Retinal pigment epithelial cell (primary cell): Measurements from ENCODE around the gene VWA3B.

ENCODE experiments used
- DNase-seq: peaks from one replicate; pipeline ENCODE4 v3.0.0-alpha.2; 2010; ENCODE audit warnings: low read depth
- H3K4me3 ChIP-seq: 2 replicates; pipeline ENCODE4 v1.5.1; 2011; ENCODE audit warnings: mild to moderate bottlenecking, low read length, control low read depth, moderate library complexity
- CTCF ChIP-seq: conservative IDR thresholded peaks from 2 replicates; pipeline ENCODE4 v1.5.1; 2011; ENCODE audit warnings: low read depth, low read length, control low read depth, inconsistent platforms

The VWA3B gene

GRCh38 chr2:98308532-98308931, 221.6 kb downstream of the VWA3B start:
- no peak for DNase-seq
- no peak overlapping the region for H3K4me3 ChIP-seq
- TF ChIP-seq CTCF: no peak

DNA sequence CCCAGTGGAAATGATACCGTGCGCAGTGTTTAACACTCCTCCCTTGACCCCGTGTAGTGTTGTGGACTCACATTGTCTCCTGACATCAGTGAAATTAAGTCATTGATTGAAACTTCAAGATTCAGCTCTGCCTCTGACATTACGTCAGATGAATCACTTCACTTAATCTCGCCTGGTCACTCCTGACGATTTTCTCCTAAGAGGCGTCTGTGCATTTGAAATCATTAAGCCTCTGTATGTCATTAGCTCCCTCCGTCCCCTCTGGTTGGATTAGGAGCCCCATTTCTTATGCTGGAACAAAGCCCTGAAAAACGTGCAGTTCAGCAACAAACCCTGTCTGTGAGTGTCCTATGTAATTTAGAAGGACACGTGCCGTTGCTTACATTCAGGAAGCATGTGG, 222.6 kb downstream of the VWA3B start:
- no peak overlapping the region for H3K4me3 ChIP-seq
- no peak for DNase-seq
- TF ChIP-seq CTCF: no peak

DNA sequence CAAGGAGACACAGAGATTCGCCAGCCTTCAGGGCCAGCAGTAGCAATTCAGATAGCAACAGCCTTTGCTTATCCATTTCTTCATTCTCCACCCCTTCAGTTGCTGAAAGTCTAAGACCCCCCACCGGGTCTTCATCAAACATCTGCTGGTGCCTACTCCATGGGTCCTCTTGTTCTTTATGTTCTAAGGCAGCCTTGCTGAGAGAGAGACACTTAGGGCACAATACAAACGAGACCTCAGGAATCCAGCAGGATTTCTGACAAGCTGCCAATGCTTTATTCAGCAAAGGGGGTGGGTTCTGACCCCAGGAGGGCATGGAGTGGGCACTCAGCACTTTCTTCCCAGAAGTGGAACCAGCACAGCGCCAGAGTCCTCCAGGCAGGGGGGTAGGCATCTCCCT, 223.0 kb downstream of the VWA3B start:
- no peak overlapping the region for H3K4me3 ChIP-seq
- TF ChIP-seq CTCF: no peak
- no peak for DNase-seq

GRCh38 chr2:98311090-98311489, 224.1 kb downstream of the VWA3B start:
- no peak for DNase-seq
- H3K4me3 ChIP-seq: no peak overlapping the region
- no peak for TF ChIP-seq CTCF

GRCh38 chr2:98311771-98312545, 225.0 kb downstream of the VWA3B start:
- no peak overlapping the region for H3K4me3 ChIP-seq
- TF ChIP-seq CTCF: no peak
- DNase-seq: no peak

GRCh38 chr2:98313492-98314250, 226.7 kb downstream of the VWA3B start:
- no peak for DNase-seq
- no peak overlapping the region for H3K4me3 ChIP-seq
- no peak for TF ChIP-seq CTCF

DNA sequence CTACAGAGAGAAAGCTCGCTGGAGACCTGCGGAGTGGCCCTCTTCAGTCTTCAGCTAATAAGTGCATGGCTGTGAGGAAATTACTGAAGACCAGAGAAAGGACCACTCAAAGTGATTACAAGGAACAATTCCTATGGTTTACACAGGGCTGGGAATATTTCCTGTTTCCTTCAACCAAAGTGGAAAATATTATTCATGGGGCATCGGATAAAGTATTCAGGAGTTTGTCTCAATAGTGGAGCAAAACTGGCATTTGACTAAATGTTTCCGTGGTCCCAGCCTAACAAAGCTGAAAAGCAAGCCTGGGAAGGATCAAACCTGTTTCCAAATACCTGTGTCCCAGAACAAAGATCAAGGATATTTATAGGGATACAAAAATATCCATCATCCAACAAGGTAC, 227.3 kb downstream of the VWA3B start:
- H3K4me3 ChIP-seq: no peak overlapping the region
- no peak for DNase-seq
- TF ChIP-seq CTCF: no peak
